ENCODE measurements around the gene CCDC141. TPM values are rescaled to one million over a fixed set of nuclear protein-coding genes. Genes with fewer than 3 reads are reported as not detected.
"Not testable (repeated sequence)": the region's sequence is repeated elsewhere in the genome, so short reads cannot be mapped to it uniquely, and the experiment has no call there.

CCDC141 gene
- total RNA-seq (2014; rRNA removed; shearing (Covaris generic)) = 0.88 and 1.8 TPM in 2 replicates

GRCh38 chr2:179049546-179050311 lies at the start of gene CCDC141:
TSS of gene CCDC141 (minus strand) at chr2:179050137. CDS start at chr2:179049941, 196 bp downstream.
- DNase-seq (ENCODE audit: low read depth) = no peak

GRCh38 chr2:179098080-179098689 lies 48.2 kb upstream of the CCDC141 start:
- no peak for DNase-seq (ENCODE audit: low read depth)

GRCh38 chr2:179097131-179097530 lies 47.2 kb upstream of the CCDC141 start:
- DNase-seq (ENCODE audit: low read depth) = no peak

- no peak for DNase-seq (ENCODE audit: low read depth)
Measured at GRCh38 chr2:179096090-179096489, 46.2 kb upstream of the CCDC141 start.

GRCh38 chr2:179092912-179093311 lies 43.0 kb upstream of the CCDC141 start:
- not testable (repeated sequence) for DNase-seq (ENCODE audit: low read depth)

GRCh38 chr2:179082697-179083096 lies 32.8 kb upstream of the CCDC141 start:
- DNase-seq (ENCODE audit: low read depth) = no peak

- no peak for DNase-seq (ENCODE audit: low read depth)
Measured at GRCh38 chr2:179081954-179082353, 32.0 kb upstream of the CCDC141 start.

- DNase-seq (ENCODE audit: low read depth) = no peak
Measured at GRCh38 chr2:179072527-179072926, 22.6 kb upstream of the CCDC141 start.

- no peak for DNase-seq (ENCODE audit: low read depth)
Measured at GRCh38 chr2:179071810-179072355, 21.9 kb upstream of the CCDC141 start.

- DNase-seq (ENCODE audit: low read depth) = no peak
Measured at GRCh38 chr2:179070895-179071294, 21.0 kb upstream of the CCDC141 start.

GRCh38 chr2:179069685-179070084 lies 19.7 kb upstream of the CCDC141 start:
- no peak for DNase-seq (ENCODE audit: low read depth)

GRCh38 chr2:179068991-179069643 lies 19.2 kb upstream of the CCDC141 start:
- no peak for DNase-seq (ENCODE audit: low read depth)

- no peak for DNase-seq (ENCODE audit: low read depth)
Measured at GRCh38 chr2:179059026-179059700, 9.2 kb upstream of the CCDC141 start.

- DNase-seq (ENCODE audit: low read depth) = no peak
Measured at GRCh38 chr2:179057737-179058136, 7.8 kb upstream of the CCDC141 start.

GRCh38 chr2:179053568-179053967 lies 3.6 kb upstream of the CCDC141 start:
- not testable (repeated sequence) for DNase-seq (ENCODE audit: low read depth)

- no peak for DNase-seq (ENCODE audit: low read depth)
Measured at GRCh38 chr2:179051250-179051649, 1.3 kb upstream of the CCDC141 start.

- no peak for DNase-seq (ENCODE audit: low read depth)
Measured at GRCh38 chr2:179050755-179051154, 818 bp upstream of the CCDC141 start.

GRCh38 chr2:179049203-179049545 lies 763 bp downstream of the CCDC141 start:
- no peak for DNase-seq (ENCODE audit: low read depth)

GRCh38 chr2:179048099-179048498 lies 1.8 kb downstream of the CCDC141 start:
- no peak for DNase-seq (ENCODE audit: low read depth)

GRCh38 chr2:179045602-179046001 lies 4.3 kb downstream of the CCDC141 start:
- not testable (repeated sequence) for DNase-seq (ENCODE audit: low read depth)

- no peak for DNase-seq (ENCODE audit: low read depth)
Measured at GRCh38 chr2:179044500-179044899, 5.4 kb downstream of the CCDC141 start.

GRCh38 chr2:179037807-179038206 lies 12.1 kb downstream of the CCDC141 start:
- DNase-seq (ENCODE audit: low read depth) = no peak

Measured in RPMI7951 (cell line).